DLD1 (cell line): ENCODE data around the gene SNAPC1.

Experiments used
- in situ Hi-C: cut with HindIII; loops from 2 replicates; pipeline ENCODE4 v1.10.0; 2017; ENCODE audit warnings: low sequenced_read_pairs

The SNAPC1 gene

GRCh38 chr14:61805451-61805850 lies 43.2 kb downstream of the SNAPC1 start:
- in situ Hi-C loops, result no loop called here

GRCh38 chr14:61811882-61812346 lies 49.7 kb downstream of the SNAPC1 start:
- in situ Hi-C loops, result no loop called here

GRCh38 chr14:61812347-61813095 lies 50.3 kb downstream of the SNAPC1 start, which contains the start of gene SYT16:
TSS of gene SYT16 (plus strand) at chr14:61812703.
- in situ Hi-C loops, result no loop called here

GRCh38 chr14:61813096-61813606 lies 50.9 kb downstream of the SNAPC1 start:
- in situ Hi-C loops, result no loop called here

GRCh38 chr14:61822458-61822857 lies 60.2 kb downstream of the SNAPC1 start:
- in situ Hi-C loops, result no loop called here

DNA sequence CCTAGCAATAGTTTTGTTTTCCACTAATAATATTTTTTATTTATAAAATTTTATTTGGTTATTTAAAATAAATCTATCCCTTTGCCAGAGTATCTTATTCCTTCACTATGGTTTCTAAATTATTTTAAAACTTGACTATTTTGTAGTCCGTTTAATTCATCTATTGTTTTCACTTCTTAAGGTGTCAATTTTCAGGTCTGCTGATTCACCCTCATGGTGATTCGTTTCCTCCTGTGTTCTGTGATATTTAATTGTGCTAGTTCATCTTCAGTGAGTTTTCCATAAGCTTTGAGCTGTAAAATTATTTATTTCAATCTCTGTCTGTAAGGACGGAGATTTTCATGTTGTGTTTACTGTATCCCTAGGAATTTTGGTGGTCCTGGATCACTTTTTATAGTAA lies 70.6 kb downstream of the SNAPC1 start:
- in situ Hi-C loops, result no loop called here

GRCh38 chr14:61836184-61836583 lies 74.0 kb downstream of the SNAPC1 start:
- in situ Hi-C loops, result loop anchor here (5.0 kb wide), 1 partner anchor 369 kb away; no protein-coding TSS in a partner anchor

DNA sequence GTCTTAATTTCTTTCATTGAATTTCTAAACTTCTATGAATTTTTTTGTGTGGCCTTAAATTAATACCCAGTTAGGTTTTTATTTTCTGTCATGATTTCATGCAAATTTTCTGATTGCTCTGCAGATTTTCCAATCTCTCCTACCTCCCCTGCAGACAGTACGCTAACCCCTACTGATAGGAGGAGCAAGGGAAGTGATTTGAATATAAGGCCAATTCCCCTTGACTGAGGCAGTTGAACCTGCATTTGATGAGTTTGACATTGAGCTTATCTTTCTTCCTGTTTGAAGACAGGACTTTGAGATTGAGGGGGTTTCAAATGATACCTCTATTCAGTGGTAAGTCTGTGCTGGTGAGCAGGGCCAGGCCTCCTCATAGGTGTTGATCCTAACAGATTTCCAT lies 74.6 kb downstream of the SNAPC1 start:
- in situ Hi-C loops, result loop anchor here (5.0 kb wide), 1 partner anchor 370 kb away; no protein-coding TSS in a partner anchor

DNA sequence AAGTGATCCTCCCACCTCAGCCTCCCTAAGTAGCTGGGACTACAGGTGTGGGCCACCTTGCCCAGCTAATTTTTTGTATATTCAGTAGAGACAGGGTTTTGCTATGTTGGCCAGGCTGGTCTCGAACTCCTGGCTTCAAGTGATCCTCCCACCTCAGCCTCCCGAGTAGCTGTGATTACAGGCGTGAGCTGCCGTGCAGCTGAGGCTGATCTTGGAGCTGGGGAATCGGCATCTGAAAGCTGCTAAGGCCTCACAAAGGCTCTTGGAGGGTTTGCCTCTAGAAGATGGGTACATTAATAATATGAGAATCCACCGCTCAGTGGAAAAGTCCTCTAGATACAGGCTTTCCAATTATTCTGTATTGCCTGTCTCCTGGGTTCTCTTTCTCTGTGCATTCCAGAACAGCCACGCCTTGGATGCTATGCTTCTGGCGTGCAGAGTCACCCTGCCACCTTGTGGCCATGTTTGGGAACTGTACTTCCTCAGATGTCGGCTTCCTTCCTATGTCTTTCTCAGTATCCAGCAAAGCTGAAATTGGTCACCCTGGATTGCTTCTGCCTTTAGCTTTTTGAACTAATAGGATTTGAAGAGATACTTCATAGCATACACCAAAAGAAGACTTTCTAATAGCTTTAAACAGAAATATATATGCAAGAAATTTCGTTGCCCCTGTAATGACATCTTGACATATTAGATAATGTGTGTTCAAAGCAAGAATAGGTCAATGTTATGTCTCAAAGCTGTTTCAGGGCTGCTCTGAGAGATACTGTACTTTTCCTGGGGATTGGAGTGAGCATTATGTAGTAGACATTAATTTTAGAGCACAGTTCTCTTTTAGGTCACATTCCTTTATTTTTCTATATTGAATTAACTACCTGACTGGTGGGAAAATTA lies 75.4 kb downstream of the SNAPC1 start:
- in situ Hi-C loops, result loop anchor here (5.0 kb wide), 1 partner anchor 370 kb away; no protein-coding TSS in a partner anchor

DNA sequence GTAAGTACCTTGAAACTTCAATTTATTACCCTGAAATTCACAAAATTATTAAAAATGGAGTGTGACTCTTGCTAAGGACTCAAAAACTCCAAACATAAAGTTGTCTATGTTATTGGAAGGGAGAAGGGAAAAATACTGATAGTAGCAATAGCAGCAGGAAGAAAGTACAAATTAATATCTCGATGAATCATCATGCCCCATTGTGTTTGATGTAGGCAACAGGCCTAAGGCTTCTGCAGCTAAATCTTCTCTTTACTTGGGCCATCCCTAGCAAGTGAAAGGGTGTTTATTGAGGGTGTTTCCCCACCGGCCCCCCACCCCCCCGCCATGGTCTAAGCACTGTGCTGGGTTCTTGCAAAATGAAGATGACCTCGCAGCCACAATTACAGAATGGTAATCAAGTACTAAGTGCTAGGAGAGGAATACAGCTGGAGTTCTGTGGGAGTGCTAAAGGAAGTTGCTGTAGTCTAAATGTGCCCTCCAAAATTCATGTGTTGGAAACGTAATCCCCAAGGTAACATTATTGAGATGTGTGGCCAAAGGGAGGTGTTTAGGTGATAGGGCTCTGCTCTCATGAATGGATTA lies 76.5 kb downstream of the SNAPC1 start:
- in situ Hi-C loops, result loop anchor here (5.0 kb wide), 1 partner anchor 371 kb away; no protein-coding TSS in a partner anchor

DNA sequence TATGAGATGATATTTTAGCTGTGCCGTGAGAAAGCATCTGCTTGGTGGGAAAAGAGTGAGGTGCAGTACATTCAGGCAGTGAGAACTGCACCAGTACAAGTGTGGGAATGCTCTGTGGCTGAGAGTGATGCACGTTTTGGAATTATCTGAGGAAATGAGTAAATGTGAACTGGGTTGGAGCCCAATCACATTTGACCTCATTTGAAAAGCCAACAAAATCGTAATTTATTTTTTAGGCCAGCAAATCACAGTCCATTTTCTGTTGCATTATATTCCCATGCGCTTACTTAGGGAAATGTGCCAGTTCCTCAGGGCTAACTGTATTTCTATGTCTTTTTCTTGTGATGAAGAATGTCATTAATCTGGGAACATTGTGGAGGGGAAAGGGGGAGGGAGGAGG lies 77.3 kb downstream of the SNAPC1 start:
- in situ Hi-C loops, result loop anchor here (5.0 kb wide), 1 partner anchor 372 kb away; no protein-coding TSS in a partner anchor

- in situ Hi-C loops, result no loop called here
Measured at GRCh38 chr14:61841145-61841544, 78.9 kb downstream of the SNAPC1 start.
